Cardiac muscle cell (in vitro differentiated cells and primary cell): Measurements from ENCODE around the gene P3H3. TPM values are rescaled to one million over a fixed set of nuclear protein-coding genes. Genes with fewer than 3 reads are reported as not detected.
"Not testable (repeated sequence)": the region's sequence is repeated elsewhere in the genome, so short reads cannot be mapped to it uniquely, and the experiment has no call there.

Source experiments
- DNase-seq, 2 donors: peaks; one replicate each; pipeline versions ENCODE4 v3.0.0 to v3.0.0-alpha.2; 2010 to 2017; ENCODE audit warnings: low read depth in 1 of 2, low spot score in 1 of 2
- H3K27ac ChIP-seq: fragments of 200-600 bp; sonication (generic); 2 replicates; pipeline ENCODE4 v1.5.1; 2016
- H3K27me3 ChIP-seq: fragments of 200-600 bp; sonication (generic); 2 replicates; pipeline ENCODE4 v1.6.0; 2016; ENCODE audit warnings: control low read depth
- H3K36me3 ChIP-seq: fragments of 200-600 bp; sonication (generic); 2 replicates; pipeline ENCODE4 v1.5.1; 2016; ENCODE audit warnings: control low read depth
- H3K4me1 ChIP-seq: fragments of 200-600 bp; sonication (generic); 2 replicates; pipeline ENCODE4 v1.8.1; 2017; ENCODE audit warnings: low read depth, mild to moderate bottlenecking, mixed run types
- H3K4me3 ChIP-seq: fragments of 200-600 bp; sonication (generic); 2 replicates; pipeline ENCODE4 v1.5.1; 2016; ENCODE audit warnings: mild to moderate bottlenecking
- H3K9me3 ChIP-seq: fragments of 200-600 bp; sonication (generic); 2 replicates; pipeline ENCODE4 v1.5.1; 2017; ENCODE audit warnings: low read depth, mild to moderate bottlenecking, control low read depth
- CTCF ChIP-seq: IDR thresholded peaks from 2 replicates; pipeline ENCODE4 v1.5.1; 2012; ENCODE audit warnings: low read depth, mild to moderate bottlenecking, low read length
- polyA plus RNA-seq: library from polyadenylated mRNA; unstranded; fragments of >200 nt; fragmentation: Nextera tagmentation; extraction: Ambion mirVana; gene quantifications from 2 replicates; pipeline ENCODE4 v1.2.1, GENCODE V29; 2016
- total RNA-seq: library from RNA; depleted of rRNA; stranded (reverse); fragments of >200 nt; gene quantifications from 2 replicates; pipeline ENCODE4 v1.2.3, GENCODE V29; 2016

P3H3 gene
- total and polyA plus RNA-seq, 2 experiments from 2014 or later = 18.2 to 19.7 TPM

GRCh38 chr12:6873094-6874014 lies 45.1 kb downstream of the P3H3 start, which contains the start of gene SPSB2:
TSS of gene SPSB2 (minus strand) at chr12:6873303. CDS start at chr12:6872901, 402 bp downstream.
- H3K36me3 ChIP-seq = peaks cover 19% of the 10 kb centered on the region
- peak within 1 kb of the TSS; percentile 57 for H3K4me3 ChIP-seq
- H3K27ac ChIP-seq = peak within 1 kb of the TSS; percentile 69
- no peaks in the 10 kb centered on the region for H3K27me3 ChIP-seq
- no peaks in the 10 kb centered on the region for H3K9me3 ChIP-seq
- peak; percentile 97 to 100 for DNase-seq
- H3K4me1 ChIP-seq = peaks cover 12% of the 10 kb centered on the region
- no peak for TF ChIP-seq CTCF

GRCh38 chr12:6874015-6874368 lies 45.8 kb downstream of the P3H3 start:
- H3K4me1 ChIP-seq, DNase-seq, H3K27me3 ChIP-seq, H3K9me3 ChIP-seq: not testable (repeated sequence)
- Histone ChIP-seq H3K36me3 (peaks cover 18% of the 10 kb centered on the region), H3K4me3 (peak overlapping the region; percentile 57), H3K27ac (peak overlapping the region; percentile 69)

GRCh38 chr12:6879824-6880223 lies 51.6 kb downstream of the P3H3 start:
- not testable (repeated sequence) for H3K27me3 ChIP-seq, H3K4me1 ChIP-seq, DNase-seq, H3K27ac ChIP-seq, H3K4me3 ChIP-seq, H3K9me3 ChIP-seq, H3K36me3 ChIP-seq

- no peak overlapping the region for H3K27ac ChIP-seq
These were observed 55.0 kb downstream of the P3H3 start for GRCh38 chr12:6883252-6883651.

GRCh38 chr12:6883683-6884082 lies 55.5 kb downstream of the P3H3 start:
- H3K27me3 ChIP-seq = no peaks in the 10 kb centered on the region
- no peak overlapping the region for H3K27ac ChIP-seq
- no peak overlapping the region for H3K4me3 ChIP-seq
- no peak for DNase-seq
- no peaks in the 10 kb centered on the region for H3K4me1 ChIP-seq
- H3K36me3 ChIP-seq = no peaks in the 10 kb centered on the region
- no peak for TF ChIP-seq CTCF
- no peaks in the 10 kb centered on the region for H3K9me3 ChIP-seq

More at GRCh38 chr12:6883252-6883651, 55.0 kb downstream of the P3H3 start:
- no peak overlapping the region for H3K4me3 ChIP-seq
- no peak for TF ChIP-seq CTCF
- no peaks in the 10 kb centered on the region for H3K27me3 ChIP-seq
- no peaks in the 10 kb centered on the region for H3K4me1 ChIP-seq
- H3K36me3 ChIP-seq = no peaks in the 10 kb centered on the region
- H3K9me3 ChIP-seq = no peaks in the 10 kb centered on the region
- DNase-seq = no peak

GRCh38 chr12:6884539-6884938 lies 56.3 kb downstream of the P3H3 start:
- DNase-seq = no peak
- Histone ChIP-seq H3K4me3 (no peak overlapping the region), H3K27me3 (no peaks in the 10 kb centered on the region), H3K27ac (no peak overlapping the region), H3K4me1 (no peaks in the 10 kb centered on the region), H3K9me3 (no peaks in the 10 kb centered on the region), H3K36me3 (no peaks in the 10 kb centered on the region)
- no peak for TF ChIP-seq CTCF

GRCh38 chr12:6886206-6886999 lies 58.2 kb downstream of the P3H3 start:
- H3K9me3 ChIP-seq, H3K4me1 ChIP-seq, H3K36me3 ChIP-seq, H3K4me3 ChIP-seq, H3K27ac ChIP-seq, H3K27me3 ChIP-seq, DNase-seq: not testable (repeated sequence)
